Liver (tissue), 9 donors: Measurements from ENCODE around the gene GNPTG. TPM values are rescaled to one million over a fixed set of nuclear protein-coding genes. Genes with fewer than 3 reads are reported as not detected.

ENCODE experiments used
- DNase-seq: peaks from one replicate; pipeline ENCODE4 v3.0.0-alpha.2; 2017; ENCODE audit warnings: low spot score
- H3K27ac ChIP-seq, 2 donors: one replicate each; pipeline ENCODE4 v1.7.0; 2013; ENCODE audit warnings: inconsistent platforms in 2 of 2, low read length in 2 of 2, control low read depth in 1 of 2, low read depth in 1 of 2, mild to moderate bottlenecking in 1 of 2
- H3K27me3 ChIP-seq, 4 donors: one replicate each; pipeline versions ENCODE4 v1.6.1 to v1.7.0; 2013; ENCODE audit warnings: low read length in 3 of 4, inconsistent platforms in 1 of 4, mild to moderate bottlenecking in 1 of 4, moderate library complexity in 1 of 4; ENCODE audit not compliant: control insufficient read depth in 4 of 4, insufficient read depth in 4 of 4
- H3K36me3 ChIP-seq, 4 donors: one replicate each; pipeline versions ENCODE4 v1.6.1 to v1.7.0; 2013; ENCODE audit warnings: low read length in 3 of 4, mild to moderate bottlenecking in 3 of 4, low read depth in 1 of 4, moderate library complexity in 1 of 4; ENCODE audit not compliant: control insufficient read depth in 4 of 4, insufficient read depth in 3 of 4
- H3K4me1 ChIP-seq, 4 donors: one replicate each; pipeline versions ENCODE4 v1.6.1 to v1.7.0; 2013; ENCODE audit warnings: low read length in 3 of 4, mild to moderate bottlenecking in 3 of 4, moderate library complexity in 1 of 4; ENCODE audit not compliant: control insufficient read depth in 4 of 4, insufficient read depth in 4 of 4
- H3K4me3 ChIP-seq, 3 donors: one replicate each; pipeline versions ENCODE4 v1.6.1 to v1.7.0; 2013; ENCODE audit warnings: low read length in 3 of 3, control low read depth in 1 of 3, low read depth in 1 of 3, mild to moderate bottlenecking in 1 of 3
- H3K9ac ChIP-seq, 2 donors: one replicate each; pipeline ENCODE4 v1.7.0; 2013; ENCODE audit warnings: low read length in 2 of 2, mild to moderate bottlenecking in 2 of 2, moderate library complexity in 2 of 2, control low read depth in 1 of 2, low read depth in 1 of 2
- H3K9me3 ChIP-seq, 4 donors: one replicate each; pipeline versions ENCODE4 v1.6.1 to v1.7.0; 2013; ENCODE audit warnings: low read length in 3 of 4; ENCODE audit not compliant: control insufficient read depth in 4 of 4
- EGR1 ChIP-seq, 2 donors: IDR thresholded peaks; 2 replicates each; pipeline ENCODE4 v1.6.1; 2016 to 2018; ENCODE audit warnings: antibody characterized with exemption in 2 of 2, low read depth in 2 of 2
- FOXA2 ChIP-seq: IDR thresholded peaks from 2 replicates; pipeline ENCODE4 v1.6.1; 2016; ENCODE audit warnings: antibody characterized with exemption
- GABPA ChIP-seq, 2 donors: IDR thresholded peaks in 1 of 2; conservative IDR thresholded peaks in 1 of 2; 2 replicates each; pipeline ENCODE4 v1.6.1; 2016; ENCODE audit warnings: antibody characterized with exemption in 2 of 2, mild to moderate bottlenecking in 1 of 2, moderate library complexity in 1 of 2
- HNF4A ChIP-seq, 2 donors: conservative IDR thresholded peaks; 2 replicates each; pipeline ENCODE4 v1.6.1; 2016; ENCODE audit warnings: antibody characterized with exemption in 2 of 2, mild to moderate bottlenecking in 2 of 2
- HNF4G ChIP-seq: IDR thresholded peaks from 2 replicates; pipeline ENCODE4 v1.6.1; 2016; ENCODE audit warnings: antibody characterized with exemption
- JUND ChIP-seq, 2 donors: IDR thresholded peaks; 2 replicates each; pipeline ENCODE4 v1.6.1; 2016; ENCODE audit warnings: antibody characterized with exemption in 2 of 2
- MAX ChIP-seq: IDR thresholded peaks from 2 replicates; pipeline ENCODE4 v1.6.1; 2016; ENCODE audit warnings: antibody characterized with exemption
- NR2F2 ChIP-seq: IDR thresholded peaks from 2 replicates; pipeline ENCODE4 v1.6.1; 2016; ENCODE audit warnings: antibody characterized with exemption
- RAD21 ChIP-seq, 2 donors: IDR thresholded peaks; 2 replicates each; pipeline ENCODE4 v1.6.1; 2016; ENCODE audit warnings: antibody characterized with exemption in 2 of 2, mild to moderate bottlenecking in 2 of 2
- RXRA ChIP-seq, 2 donors: IDR thresholded peaks; 2 replicates each; pipeline ENCODE4 v1.6.1; 2017 to 2018; ENCODE audit warnings: antibody characterized with exemption in 2 of 2, mild to moderate bottlenecking in 1 of 2
- SP1 ChIP-seq: IDR thresholded peaks from 2 replicates; pipeline ENCODE4 v1.6.1; 2018; ENCODE audit warnings: antibody characterized with exemption, mild to moderate bottlenecking
- TAF1 ChIP-seq: conservative IDR thresholded peaks from 2 replicates; pipeline ENCODE4 v1.6.1; 2016; ENCODE audit warnings: antibody characterized with exemption, mild to moderate bottlenecking
- YY1 ChIP-seq: IDR thresholded peaks from 2 replicates; pipeline ENCODE4 v1.6.1; 2016; ENCODE audit warnings: antibody characterized with exemption, mild to moderate bottlenecking
- WGBS: extraction: QIAGEN DNeasy Blood & Tissue Kit; methylation state at CpG from one replicate; pipeline ENCODE4 v1.1.7; 2013; 5-methylcytosine and 5-hydroxymethylcytosine counted together
- polyA plus RNA-seq, 2 donors: library from polyadenylated mRNA; stranded (reverse) in 1 of 2; unstranded in 1 of 2; fragments of 200-250 nt in 1 of 2; fragments of >200 nt in 1 of 2; fragmentation: Nextera tagmentation in 1 of 2; extraction: Ambion mirVana in 1 of 2; gene quantifications; one replicate each; pipeline versions ENCODE4 v1.2.1 to v1.2.3, GENCODE V29; 2013 to 2015
- total RNA-seq, 2 donors: library from RNA; depleted of rRNA; stranded (reverse); fragments of >200 nt; gene quantifications; one replicate each; pipeline ENCODE4 v1.2.3, GENCODE V29; 2014
- TF ChIP-seq, protein P1 (sequence below): fragments of 150-350 bp; IDR thresholded peaks from 2 replicates; pipeline ENCODE4 v1.5.1; 2017; ENCODE audit warnings: improper control_type of control experiment, low read depth, low read length; ENCODE audit not compliant: missing input control
- TF ChIP-seq, protein P2 (sequence below): IDR thresholded peaks from 2 replicates; pipeline ENCODE4 v1.6.1; 2016; ENCODE audit warnings: antibody characterized with exemption
- donor health status: healthy.
- donor health status: healthy.
- donor health status: healthy.
- donor health status: healthy.
- donor health status: healthy.

The GNPTG gene
- total and polyA plus RNA-seq, 4 donors = 24.4 to 79.6 (median 41.0) TPM

GRCh38 chr16:1377406-1378010 lies 25.8 kb downstream of the GNPTG start:
- Histone ChIP-seq H3K36me3 (peaks cover 0 to 25% (median 2%) of the 10 kb centered on the region in 4 donors), H3K9ac (no peak overlapping the region), H3K27me3 (no peaks in the 10 kb centered on the region), H3K9me3 (no peaks in the 10 kb centered on the region), H3K4me3 (peak overlapping the region in 1 of 3 donors; percentile 67), H3K4me1 (peaks cover 6 to 19% (median 14%) of the 10 kb centered on the region in 4 donors), H3K27ac (no peak overlapping the region)
- TF ChIP-seq YY1 = no peak
- no peak for TF ChIP-seq HNF4G
- TF ChIP-seq MAX = no peak
- TF ChIP-seq TAF1 = no peak
- WGBS = 96% methylated on average over 10 of the region's 10 CpGs
- no peak for DNase-seq

DNA sequence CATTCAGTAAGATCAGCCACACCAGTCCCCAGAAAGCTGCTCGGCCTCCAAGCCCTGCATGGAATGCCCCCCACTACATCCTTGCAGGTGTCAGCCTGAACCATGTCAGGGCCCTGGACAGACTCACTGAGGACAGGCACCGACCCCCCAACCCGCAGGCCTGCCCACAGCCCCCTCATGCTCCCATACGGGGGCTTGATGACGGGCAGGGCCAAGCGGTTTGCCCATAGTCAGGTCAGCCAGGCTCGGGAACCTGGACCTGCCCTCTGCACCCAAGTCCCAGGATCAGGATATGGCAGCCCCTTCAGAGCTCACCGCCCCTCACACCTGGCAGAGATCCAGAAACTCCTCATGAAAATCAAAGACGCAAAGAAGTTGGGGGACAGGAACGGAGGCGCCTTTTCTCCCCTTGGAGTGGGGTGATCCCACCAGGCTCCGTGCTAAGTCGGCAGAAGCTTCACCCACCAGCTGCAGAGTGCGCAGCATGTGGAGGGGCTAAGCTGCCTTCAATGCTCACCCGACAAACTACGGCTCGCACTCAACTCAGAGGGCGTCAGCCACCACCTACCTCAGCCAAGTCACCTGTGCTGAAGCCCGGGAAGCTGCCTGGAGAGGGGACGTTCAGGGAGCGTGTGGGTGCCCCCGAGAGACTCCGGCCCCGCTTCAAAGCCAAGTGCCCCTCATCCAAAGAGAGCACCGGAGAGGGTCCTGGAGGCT lies 26.5 kb downstream of the GNPTG start:
- Histone ChIP-seq H3K4me1 (peaks cover 6 to 19% (median 14%) of the 10 kb centered on the region in 4 donors), H3K36me3 (peaks cover 0 to 26% (median 2%) of the 10 kb centered on the region in 4 donors), H3K9me3 (no peaks in the 10 kb centered on the region), H3K27ac (peak overlapping the region; percentile 66 to 96), H3K9ac (no peak overlapping the region), H3K27me3 (no peaks in the 10 kb centered on the region), H3K4me3 (peak overlapping the region in 2 of 3 donors; percentile 41 to 67)
- 92% methylated on average over 25 of the region's 25 CpGs for WGBS
- no peak for DNase-seq
- TF ChIP-seq HNF4A (conservative IDR thresholded peaks at IDR 0.05) = peak in 1 of 2 donors; percentile 23
- TF ChIP-seq, protein P1, sequence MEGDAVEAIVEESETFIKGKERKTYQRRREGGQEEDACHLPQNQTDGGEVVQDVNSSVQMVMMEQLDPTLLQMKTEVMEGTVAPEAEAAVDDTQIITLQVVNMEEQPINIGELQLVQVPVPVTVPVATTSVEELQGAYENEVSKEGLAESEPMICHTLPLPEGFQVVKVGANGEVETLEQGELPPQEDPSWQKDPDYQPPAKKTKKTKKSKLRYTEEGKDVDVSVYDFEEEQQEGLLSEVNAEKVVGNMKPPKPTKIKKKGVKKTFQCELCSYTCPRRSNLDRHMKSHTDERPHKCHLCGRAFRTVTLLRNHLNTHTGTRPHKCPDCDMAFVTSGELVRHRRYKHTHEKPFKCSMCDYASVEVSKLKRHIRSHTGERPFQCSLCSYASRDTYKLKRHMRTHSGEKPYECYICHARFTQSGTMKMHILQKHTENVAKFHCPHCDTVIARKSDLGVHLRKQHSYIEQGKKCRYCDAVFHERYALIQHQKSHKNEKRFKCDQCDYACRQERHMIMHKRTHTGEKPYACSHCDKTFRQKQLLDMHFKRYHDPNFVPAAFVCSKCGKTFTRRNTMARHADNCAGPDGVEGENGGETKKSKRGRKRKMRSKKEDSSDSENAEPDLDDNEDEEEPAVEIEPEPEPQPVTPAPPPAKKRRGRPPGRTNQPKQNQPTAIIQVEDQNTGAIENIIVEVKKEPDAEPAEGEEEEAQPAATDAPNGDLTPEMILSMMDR = no peak

- H3K9me3 ChIP-seq = no peaks in the 10 kb centered on the region
- H3K4me1 ChIP-seq = peaks cover 6 to 19% (median 14%) of the 10 kb centered on the region in 4 donors
- peak overlapping the region; percentile 93 to 96 for H3K27ac ChIP-seq
- H3K27me3 ChIP-seq = no peaks in the 10 kb centered on the region
- H3K36me3 ChIP-seq = peaks cover 0 to 32% (median 3%) of the 10 kb centered on the region in 4 donors
- TF ChIP-seq EGR1 (IDR thresholded peaks at IDR 0.05; ENCODE audit: low read depth in 2 of 2) (no peak), GABPA (IDR thresholded peaks at IDR 0.05 in 1 of 2, conservative IDR thresholded peaks at IDR 0.05 in 1 of 2) (peak in 1 of 2 donors; percentile 13), JUND (IDR thresholded peaks at IDR 0.05) (peak in 1 of 2 donors; percentile 69), RXRA (IDR thresholded peaks at IDR 0.05) (peak; percentile 88 to 94), SP1 (peak; percentile 77), NR2F2 (peak; percentile 71), RAD21 (IDR thresholded peaks at IDR 0.05) (no peak), YY1 (no peak), HNF4G (no peak), HNF4A (conservative IDR thresholded peaks at IDR 0.05) (peak; percentile 16 to 44), TAF1 (no peak), MAX (no peak), FOXA2 (no peak)
- TF ChIP-seq, protein P1 = no peak
- TF ChIP-seq, protein P2, sequence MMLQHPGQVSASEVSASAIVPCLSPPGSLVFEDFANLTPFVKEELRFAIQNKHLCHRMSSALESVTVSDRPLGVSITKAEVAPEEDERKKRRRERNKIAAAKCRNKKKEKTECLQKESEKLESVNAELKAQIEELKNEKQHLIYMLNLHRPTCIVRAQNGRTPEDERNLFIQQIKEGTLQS = no peak
- WGBS = 5% methylated on average over 31 of the region's 31 CpGs
- no peak overlapping the region for H3K9ac ChIP-seq
- peak; percentile 88 for DNase-seq
- peak overlapping the region in 2 of 3 donors; percentile 42 to 67 for H3K4me3 ChIP-seq
These were observed 27.1 kb downstream of the GNPTG start for GRCh38 chr16:1378804-1379303.
